H1 (cell line): ENCODE data around the gene HDGFL3. TPM values are rescaled to one million over a fixed set of nuclear protein-coding genes. Genes with fewer than 3 reads are reported as not detected.

Source experiments
- CTCF ChIA-PET: fragments of 300-600 bp; sonication (Branson Sonifier 250); formaldehyde crosslinking; loops from one replicate; lab custom pipeline; 2021; ENCODE audit not compliant: partially characterized antibody; lab: Charles Lee
- POLR2A ChIA-PET: fragments of 300-600 bp; sonication (Branson Sonifier 250); formaldehyde crosslinking; loops from one replicate; lab custom pipeline; 2021; ENCODE audit warnings: inconsistent platforms; ENCODE audit not compliant: partially characterized antibody; lab: Charles Lee
- DNase-seq, 2 experiments: peaks; one replicate each; pipeline versions ENCODE4 v3.0.0 to v3.0.0-alpha.2; 2010 to 2022; ENCODE audit warnings: low spot score in 2 of 2, low read depth in 1 of 2, mixed read lengths in 1 of 2
- FAIRE-seq: peaks from 2 replicates; lab custom pipeline; 2011; peaks lifted over from hg19 to GRCh38; lab: Jason Lieb, UNC
- H2AFZ ChIP-seq: 2 replicates; pipeline ENCODE4 v1.8.1; 2012; ENCODE audit warnings: low read length, inconsistent platforms
- H2AK5ac ChIP-seq: 2 replicates; pipeline ENCODE4 v1.6.1; 2013; ENCODE audit warnings: low read depth, low read length
- H2BK120ac ChIP-seq: replicated peaks from 2 replicates; pipeline ENCODE3; 2013; ENCODE audit warnings: low read depth, low read length, inconsistent platforms
- H2BK12ac ChIP-seq: 2 replicates; pipeline ENCODE4 v1.6.1; 2013; ENCODE audit warnings: low read depth, low read length
- H2BK15ac ChIP-seq: 2 replicates; pipeline ENCODE4 v1.6.1; 2013; ENCODE audit warnings: low read length
- H2BK20ac ChIP-seq: 2 replicates; pipeline ENCODE4 v1.6.1; 2013; ENCODE audit warnings: low read length
- H2BK5ac ChIP-seq: 2 replicates; pipeline ENCODE4 v1.6.1; 2013; ENCODE audit warnings: low read depth, low read length
- H3K14ac ChIP-seq: 2 replicates; pipeline ENCODE4 v1.6.1; 2013; ENCODE audit warnings: inconsistent platforms; ENCODE audit not compliant: insufficient read length
- H3K18ac ChIP-seq: 2 replicates; pipeline ENCODE4 v1.6.1; 2013; ENCODE audit warnings: low read length; ENCODE audit errors: extremely low read depth
- H3K23ac ChIP-seq: 2 replicates; pipeline ENCODE4 v1.6.1; 2013; ENCODE audit warnings: inconsistent platforms; ENCODE audit not compliant: insufficient read length
- H3K23me2 ChIP-seq: 2 replicates; pipeline ENCODE4 v1.6.1; 2013; ENCODE audit warnings: low read depth, low read length
- H3K27ac ChIP-seq: 2 replicates; pipeline ENCODE4 v1.6.1; 2011; ENCODE audit warnings: low read depth, low read length, inconsistent platforms
- H3K27me3 ChIP-seq, 4 experiments: replicated peaks in 1 of 4; 1 replicate in 1 of 4; 2 replicates in 3 of 4; pipeline versions ENCODE4 v1.6.1 to v1.8.1; 2011 to 2013; ENCODE audit warnings: low read length in 3 of 4, mild to moderate bottlenecking in 3 of 4, inconsistent platforms in 2 of 4, mixed read lengths in 2 of 4, moderate library complexity in 1 of 4; ENCODE audit not compliant: control insufficient read depth in 3 of 4, insufficient read depth in 3 of 4; ENCODE audit errors: extremely low read depth in 1 of 4
- H3K36me3 ChIP-seq, 4 experiments: 2 replicates each; pipeline versions ENCODE4 v1.6.1 to v1.8.1; 2011 to 2013; ENCODE audit warnings: mild to moderate bottlenecking in 4 of 4, low read length in 3 of 4, moderate library complexity in 2 of 4, control low read depth in 1 of 4, inconsistent platforms in 1 of 4; ENCODE audit not compliant: insufficient read depth in 4 of 4, control insufficient read depth in 2 of 4
- H3K4ac ChIP-seq: replicated peaks from 2 replicates; pipeline ENCODE3; 2013; ENCODE audit warnings: low read length, low read depth, mixed read lengths, inconsistent platforms; ENCODE audit not compliant: insufficient read length
- H3K4me1 ChIP-seq, 4 experiments: replicated peaks in 1 of 4; 1 replicate in 1 of 4; 2 replicates in 3 of 4; pipeline versions ENCODE4 v1.6.1 to v1.8.1; 2011 to 2013; ENCODE audit warnings: low read length in 3 of 4, inconsistent platforms in 2 of 4, mixed read lengths in 1 of 4; ENCODE audit not compliant: insufficient read depth in 4 of 4, control insufficient read depth in 3 of 4
- H3K4me2 ChIP-seq, 2 experiments: 2 replicates each; pipeline versions ENCODE4 v1.6.1 to v1.8.1; 2011 to 2013; ENCODE audit warnings: low read depth in 2 of 2, low read length in 2 of 2, control low read depth in 1 of 2, inconsistent platforms in 1 of 2, mild to moderate bottlenecking in 1 of 2; ENCODE audit not compliant: insufficient read depth in 1 of 2
- H3K4me3 ChIP-seq, 4 experiments: fragments of 200-600, 300-600 bp in 1 of 4; sonication (generic), shearing (Covaris generic), sonication (Bioruptor Twin) in 1 of 4; 2 replicates each; pipeline versions ENCODE4 v1.5.1 to v1.8.1; 2011 to 2016; ENCODE audit warnings: low read length in 4 of 4, low read depth in 3 of 4, control low read depth in 2 of 4, inconsistent platforms in 2 of 4, mild to moderate bottlenecking in 2 of 4, mixed read lengths in 1 of 4, moderate library complexity in 1 of 4; ENCODE audit not compliant: insufficient read depth in 2 of 4; ENCODE audit errors: extremely low read depth in 1 of 4
- H3K56ac ChIP-seq: replicated peaks from 2 replicates; pipeline ENCODE3; 2013; ENCODE audit warnings: low read depth, mild to moderate bottlenecking, mixed read lengths, low read length, inconsistent platforms; ENCODE audit not compliant: insufficient read length
- H3K79me1 ChIP-seq: 2 replicates; pipeline ENCODE4 v1.6.1; 2013; ENCODE audit warnings: low read depth, low read length, control low read depth
- H3K79me2 ChIP-seq, 2 experiments: 2 replicates each; pipeline versions ENCODE4 v1.6.1 to v1.8.1; 2012 to 2013; ENCODE audit warnings: low read length in 2 of 2, mild to moderate bottlenecking in 2 of 2, inconsistent platforms in 1 of 2; ENCODE audit not compliant: insufficient read depth in 2 of 2, control insufficient read depth in 1 of 2
- H3K9ac ChIP-seq, 4 experiments: replicated peaks in 1 of 4; 1 replicate in 1 of 4; 2 replicates in 3 of 4; pipeline versions ENCODE4 v1.6.1 to v1.8.1; 2011 to 2013; ENCODE audit warnings: low read depth in 3 of 4, low read length in 3 of 4, control low read depth in 2 of 4, mild to moderate bottlenecking in 2 of 4, moderate library complexity in 2 of 4, inconsistent platforms in 1 of 4; ENCODE audit errors: extremely low read depth in 1 of 4
- H3K9me3 ChIP-seq, 2 experiments: 2 replicates each; pipeline versions ENCODE4 v1.6.1 to v1.8.1; 2012 to 2013; ENCODE audit warnings: mild to moderate bottlenecking in 2 of 2, moderate library complexity in 2 of 2, control low read depth in 1 of 2, inconsistent platforms in 1 of 2, low read depth in 1 of 2, low read length in 1 of 2, mixed read lengths in 1 of 2; ENCODE audit not compliant: insufficient read depth in 2 of 2
- H4K20me1 ChIP-seq, 2 experiments: replicated peaks in 1 of 2; 2 replicates each; pipeline versions ENCODE3 to v1.8.1; 2011 to 2013; ENCODE audit warnings: inconsistent platforms in 2 of 2, low read length in 2 of 2, mild to moderate bottlenecking in 1 of 2; ENCODE audit not compliant: insufficient read depth in 2 of 2, control insufficient read depth in 1 of 2
- H4K5ac ChIP-seq: 2 replicates; pipeline ENCODE4 v1.6.1; 2013; ENCODE audit warnings: low read length, low read depth, mixed read lengths, inconsistent platforms; ENCODE audit not compliant: insufficient read length
- H4K8ac ChIP-seq: 2 replicates; pipeline ENCODE4 v1.8.0; 2013; ENCODE audit warnings: mild to moderate bottlenecking, moderate library complexity, low read length, inconsistent platforms; ENCODE audit not compliant: insufficient read depth; ENCODE audit errors: extremely low read depth
- H4K91ac ChIP-seq: replicated peaks from 2 replicates; pipeline ENCODE3; 2013; ENCODE audit warnings: low read length, mixed read lengths, inconsistent platforms; ENCODE audit not compliant: insufficient read length
- BCL11A ChIP-seq, 2 experiments: IDR thresholded peaks; one replicate each; pipeline ENCODE4 v1.6.1; 2011; ENCODE audit warnings: low read depth in 2 of 2, low read length in 2 of 2, mild to moderate bottlenecking in 2 of 2
- CBX5 ChIP-seq: fragments of 300-800, 300-1000 bp; sonication (generic); IDR thresholded peaks from 2 replicates; pipeline ENCODE4 v1.7.1; 2016; ENCODE audit warnings: antibody characterized with exemption, low read length, low read depth
- CBX8 ChIP-seq: fragments of 300-800, 300-1000 bp; sonication (generic); IDR thresholded peaks from 2 replicates; pipeline ENCODE4 v1.7.1; 2016; ENCODE audit warnings: low read depth, low read length, borderline replicate concordance
- EGR1 ChIP-seq: IDR thresholded peaks from 2 replicates; pipeline ENCODE4 v1.6.1; 2011; ENCODE audit warnings: low read depth, low read length, borderline replicate concordance
- EZH2 ChIP-seq: fragments of 200-600 bp; sonication (generic); IDR thresholded peaks from 2 replicates; pipeline ENCODE4 v1.7.1; 2012; ENCODE audit warnings: low read depth, mild to moderate bottlenecking, moderate library complexity, low read length, inconsistent platforms; ENCODE audit not compliant: severe bottlenecking
- FOSL1 ChIP-seq: IDR thresholded peaks from 2 replicates; pipeline ENCODE4 v1.6.1; 2011; ENCODE audit warnings: mild to moderate bottlenecking, low read depth, low read length, moderate library complexity; ENCODE audit not compliant: insufficient read depth
- HDAC6 ChIP-seq: IDR thresholded peaks from one replicate; pipeline ENCODE4 v1.7.1; 2012; ENCODE audit warnings: low read depth, mild to moderate bottlenecking, inconsistent platforms, low read length, moderate library complexity
- KDM4A ChIP-seq: IDR thresholded peaks from one replicate; pipeline ENCODE4 v1.7.1; 2012; ENCODE audit warnings: low read depth, mild to moderate bottlenecking, moderate library complexity, low read length, inconsistent platforms; ENCODE audit not compliant: severe bottlenecking
- KDM5A ChIP-seq: fragments of 200-600 bp; IDR thresholded peaks from 2 replicates; pipeline ENCODE4 v1.7.1; 2012; ENCODE audit warnings: mild to moderate bottlenecking, low read length, inconsistent platforms, mixed read lengths
- NANOG ChIP-seq: IDR thresholded peaks from 2 replicates; pipeline ENCODE4 v1.6.1; 2011; ENCODE audit warnings: low read length, low read depth, mild to moderate bottlenecking, inconsistent platforms; ENCODE audit not compliant: insufficient read depth, poor library complexity, severe bottlenecking
- PHF8 ChIP-seq: fragments of 200-600 bp; sonication (generic); conservative IDR thresholded peaks from 2 replicates; pipeline ENCODE4 v1.7.1; 2012; ENCODE audit warnings: low read depth, mild to moderate bottlenecking, inconsistent platforms, low read length, moderate library complexity
- SIN3A ChIP-seq, 2 experiments: IDR thresholded peaks in 1 of 2; conservative IDR thresholded peaks in 1 of 2; 2 replicates each; pipeline ENCODE4 v1.6.1; 2011 to 2012; ENCODE audit warnings: low read length in 2 of 2, improper control_type of control experiment in 1 of 2, low read depth in 1 of 2, mild to moderate bottlenecking in 1 of 2
- SUZ12 ChIP-seq: fragments of 200-600 bp; sonication (generic); IDR thresholded peaks from 2 replicates; pipeline ENCODE4 v1.6.1; 2012; ENCODE audit warnings: mild to moderate bottlenecking, inconsistent platforms, low read length, moderate library complexity, mixed read lengths
- TBP ChIP-seq: IDR thresholded peaks from 2 replicates; pipeline ENCODE4 v1.6.1; 2011; ENCODE audit warnings: low read depth, low read length, improper control_type of control experiment
- YY1 ChIP-seq: IDR thresholded peaks from 2 replicates; pipeline ENCODE4 v1.6.1; 2011; ENCODE audit warnings: low read depth, mild to moderate bottlenecking, low read length
- WGBS, 2 experiments: shearing (Covaris generic) in 1 of 2; methylation state at CpG; one replicate each; pipeline versions ENCODE4 v1.1.6 to v1.1.7; 2013 to 2015; ENCODE audit warnings: low lambda C conversion rate in 2 of 2, mixed read lengths in 2 of 2, inconsistent platforms in 1 of 2, low coverage in 1 of 2, missing lambda C conversion rate in 1 of 2; ENCODE audit not compliant: insufficient replicate concordance in 2 of 2, insufficient coverage in 1 of 2, insufficient read length in 1 of 2; ENCODE audit errors: extremely low coverage in 1 of 2, missing lambda C conversion rate in 1 of 2; 5-methylcytosine and 5-hydroxymethylcytosine counted together
- polyA plus RNA-seq, 7 experiments: library from polyadenylated mRNA; depleted of rRNA in 3 of 7; stranded (reverse) in 5 of 7; unstranded in 2 of 7; fragments of >200 nt in 5 of 7; fragments of 200-250 nt in 2 of 7; gene quantifications; 1 replicate in 5 of 7; 2 replicates in 1 of 7; 4 replicates in 1 of 7; pipeline versions ENCODE4 v1.2.1 to v1.2.3, GENCODE V29; 2011 to 2013; ENCODE audit warnings: missing spikeins in 2 of 7, mixed read lengths in 2 of 7
- total RNA-seq: library from RNA; stranded (reverse); fragmentation: NEBNext Ultra II Directional; extraction: Animal tissue kit (Norgen Biotek cat#: 25700); gene quantifications from 2 replicates; pipeline ENCODE4 v1.2.1, GENCODE V29; 2021

Gene HDGFL3
- total and polyA plus RNA-seq, 2 of the 8 experiments (the other 6 are each of a cell fraction or from before 2014, with no cell fraction given) = 14.1 to 149 TPM

DNA sequence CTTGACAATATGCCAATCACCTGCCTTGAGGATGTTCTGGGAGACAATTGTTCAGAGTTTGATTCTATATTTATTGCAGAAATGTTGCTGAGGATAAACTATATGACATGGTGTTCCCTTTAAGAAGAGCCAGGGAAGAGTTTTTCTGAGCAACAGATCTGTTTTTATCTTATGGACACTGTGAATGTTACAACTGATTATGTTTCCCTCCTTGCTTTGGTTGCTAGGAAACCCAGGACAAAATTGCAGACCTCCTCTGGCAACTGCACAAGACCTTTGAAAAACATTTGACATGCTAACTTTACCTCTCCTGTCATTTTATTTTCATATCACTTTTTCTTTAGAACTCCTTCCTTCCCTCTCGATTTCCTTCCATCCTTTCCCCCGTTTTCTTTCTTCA lies 108.3 kb downstream of the HDGFL3 start:
- Histone ChIP-seq H3K56ac (no peak overlapping the region), H3K14ac (no peak overlapping the region), H3K27me3 (no peaks in the 10 kb centered on the region), H2BK12ac (no peak overlapping the region), H3K9me3 (no peaks in the 10 kb centered on the region), H2BK15ac (no peak overlapping the region), H2BK20ac (no peak overlapping the region), H3K36me3 (no peaks in the 10 kb centered on the region), H3K79me1 (no peaks in the 10 kb centered on the region), H2BK5ac (no peak overlapping the region), H3K4me3 (no peak overlapping the region), H3K27ac (no peak overlapping the region), H4K20me1 (no peaks in the 10 kb centered on the region), H3K23me2 (no peaks in the 10 kb centered on the region), H3K23ac (no peak overlapping the region), H4K91ac (no peak overlapping the region), H2AFZ (no peak overlapping the region), H3K18ac (no peak overlapping the region), H4K5ac (no peak overlapping the region), H3K4ac (no peak overlapping the region), H3K9ac (no peak overlapping the region), H3K79me2 (no peaks in the 10 kb centered on the region), H2BK120ac (no peak overlapping the region), H4K8ac (no peak overlapping the region), H3K4me1 (no peaks in the 10 kb centered on the region), H3K4me2 (no peak overlapping the region), H2AK5ac (no peak overlapping the region)
- DNase-seq (no peak), FAIRE-seq (no peak)
- POLR2A ChIA-PET = no interaction called here
- WGBS, 2 experiments = 92 to 96% methylated on average over 2 of the region's 2 CpGs
- CTCF ChIA-PET = no interaction called here
- no peak for TF ChIP-seq CBX5
- TF ChIP-seq EGR1 = no peak
- TF ChIP-seq FOSL1 = no peak
- TF ChIP-seq NANOG = no peak
- no peak for TF ChIP-seq YY1
- TF ChIP-seq SUZ12 = no peak
- no peak for TF ChIP-seq SIN3A (conservative IDR thresholded peaks at IDR 0.05 in 1 of 2, IDR thresholded peaks at IDR 0.05 in 1 of 2; ENCODE audit: low read depth in 1 of 2, low read length in 2 of 2)
- no peak for TF ChIP-seq BCL11A (IDR thresholded peaks at IDR 0.05; ENCODE audit: low read depth in 2 of 2, low read length in 2 of 2)
- no peak for TF ChIP-seq PHF8
- TF ChIP-seq HDAC6 = no peak
- TF ChIP-seq TBP = no peak
- no peak for TF ChIP-seq KDM4A
- TF ChIP-seq EZH2 = no peak
- no peak for TF ChIP-seq KDM5A
- TF ChIP-seq CBX8 = no peak
